GM12878 (cell line): Measurements from ENCODE around the gene THEM4. TPM values are rescaled to one million over a fixed set of nuclear protein-coding genes. Genes with fewer than 3 reads are reported as not detected.

Experiments used
- ATAC-seq: fragments of 200-7000 bp; cut with Tn5 transposase; 3 replicates; pipeline ENCODE4 v1.9.1; 2020; ENCODE audit warnings: mild to moderate bottlenecking, moderate library complexity
- BruUV-seq: library from RNA; stranded (reverse); fragments of 400-500 nt; replicated peaks from 2 replicates; lab custom pipeline; 2021; lab: Mats Ljungman, UMichigan
- CTCF ChIA-PET: fragments of 300-600 bp; sonication (Branson Sonifier 250); formaldehyde crosslinking; extraction: SDS; loops from one replicate; lab custom pipeline; 2021; ENCODE audit warnings: inconsistent platforms; lab: Yijun Ruan, JAX
- POLR2A ChIA-PET: fragments of 350-600 bp; formaldehyde crosslinking; extraction: SDS; loops from one replicate; lab custom pipeline; 2021; ENCODE audit warnings: inconsistent platforms; lab: Charles Lee
- RAD21 ChIA-PET: fragments of 300-600 bp; sonication (Branson Sonifier 250); formaldehyde crosslinking; loops from one replicate; lab custom pipeline; 2023; ENCODE audit warnings: antibody characterized with exemption; ENCODE audit not compliant: unreplicated experiment; lab: Charles Lee
- SMC1A ChIA-PET: fragments of 300-600 bp; sonication (Branson Sonifier 250); formaldehyde crosslinking; loops from one replicate; lab custom pipeline; 2023; ENCODE audit not compliant: unreplicated experiment, uncharacterized antibody; lab: Charles Lee
- DNase-seq: peaks from one replicate; pipeline ENCODE4 v3.0.0-alpha.2; 2011; ENCODE audit warnings: low read depth, low spot score
- FAIRE-seq: peaks from 3 replicates; lab custom pipeline; 2011; peaks lifted over from hg19 to GRCh38; lab: Jason Lieb, UNC
- H2AFZ ChIP-seq: 2 replicates; pipeline ENCODE4 v1.6.0; 2011; ENCODE audit warnings: low read depth, low read length, control low read depth; ENCODE audit not compliant: control insufficient read depth
- H3K27ac ChIP-seq: 2 replicates; pipeline ENCODE4 v1.5.1; 2011; ENCODE audit warnings: control low read depth; ENCODE audit not compliant: control insufficient read depth, insufficient read depth
- H3K27me3 ChIP-seq, 2 experiments: replicated peaks in 1 of 2; 2 replicates each; pipeline versions ENCODE4 v1.6.0 to v1.6.1; 2011; ENCODE audit warnings: low read length in 1 of 2; ENCODE audit not compliant: control insufficient read depth in 2 of 2, insufficient read depth in 2 of 2
- H3K36me3 ChIP-seq, 2 experiments: 2 replicates each; pipeline ENCODE4 v1.5.1; 2011; ENCODE audit warnings: low read length in 1 of 2; ENCODE audit not compliant: control insufficient read depth in 2 of 2, insufficient read depth in 2 of 2
- H3K4me1 ChIP-seq: 2 replicates; pipeline ENCODE4 v1.6.1; 2011; ENCODE audit warnings: mild to moderate bottlenecking, low read length, moderate library complexity, mixed read lengths; ENCODE audit not compliant: control insufficient read depth, insufficient read depth
- H3K4me2 ChIP-seq: 2 replicates; pipeline ENCODE4 v1.6.0; 2011; ENCODE audit warnings: control low read depth; ENCODE audit not compliant: control insufficient read depth, insufficient read depth
- H3K4me3 ChIP-seq: fragments of 200-600 bp; sonication (generic); 2 replicates; pipeline ENCODE4 v1.5.1; 2016
- H3K79me2 ChIP-seq: 2 replicates; pipeline ENCODE4 v1.6.0; 2011; ENCODE audit warnings: low read length; ENCODE audit not compliant: control insufficient read depth, insufficient read depth
- H3K9ac ChIP-seq: 2 replicates; pipeline ENCODE4 v1.8.0; 2011; ENCODE audit warnings: low read length, control low read depth, mixed read lengths; ENCODE audit not compliant: control insufficient read depth, insufficient read depth
- H3K9me3 ChIP-seq: replicated peaks from 3 replicates; pipeline ENCODE4 v1.5.1; 2011; ENCODE audit warnings: mild to moderate bottlenecking, low read length; ENCODE audit not compliant: control insufficient read depth, insufficient read depth
- H4K20me1 ChIP-seq: 2 replicates; pipeline ENCODE4 v1.6.0; 2011; ENCODE audit not compliant: control insufficient read depth, insufficient read depth
- CREB1 ChIP-seq: IDR thresholded peaks from 2 replicates; pipeline ENCODE4 v1.6.1; 2012; ENCODE audit warnings: low read depth, mild to moderate bottlenecking, inconsistent platforms
- GABPA ChIP-seq: IDR thresholded peaks from 2 replicates; pipeline ENCODE4 v1.6.1; 2014; ENCODE audit warnings: antibody characterized with exemption, low read depth, mild to moderate bottlenecking, inconsistent platforms
- IKZF2 ChIP-seq, 2 experiments: fragments of 450-650 bp; IDR thresholded peaks; 2 replicates each; pipeline ENCODE4 v1.6.1; 2017; ENCODE audit warnings: mild to moderate bottlenecking in 2 of 2, moderate library complexity in 2 of 2
- POLR2AphosphoS5 ChIP-seq: IDR thresholded peaks from 2 replicates; pipeline ENCODE4 v1.6.1; 2011; ENCODE audit warnings: mild to moderate bottlenecking, low read length, inconsistent platforms
- RBBP5 ChIP-seq: fragments of 200-600 bp; sonication (generic); conservative IDR thresholded peaks from 2 replicates; pipeline ENCODE4 v1.6.1; 2016
- WGBS: methylation state at CpG from one replicate; pipeline ENCODE4 v1.1.6; 2016; ENCODE audit warnings: low lambda C conversion rate; ENCODE audit not compliant: insufficient replicate concordance, insufficient coverage; ENCODE audit errors: missing lambda C conversion rate; 5-methylcytosine and 5-hydroxymethylcytosine counted together
- in situ Hi-C: fragments of 300-500 bp; cut with MboI; formaldehyde crosslinking; loops from 9 replicates; pipeline ENCODE4 v1.14.3; 2018; ENCODE audit warnings: mixed read lengths
- intact Hi-C: fragments of 100-400 bp; cut with micrococcal nuclease; formaldehyde crosslinking; loops from one replicate; pipeline ENCODE4 v1.14.2; 2022; ENCODE audit not compliant: unreplicated experiment
- polyA plus RNA-seq, 11 experiments: library from polyadenylated mRNA; depleted of rRNA in 4 of 11; unstranded in 6 of 11; stranded (reverse) in 5 of 11; fragments of >200 nt; fragmentation: Nextera tagmentation in 4 of 11; fragmentation: Illumina TruSeq in 1 of 11; extraction: Ambion mirVana in 4 of 11; extraction: Trizol in 1 of 11; gene quantifications; 1 replicate in 1 of 11; 2 replicates in 10 of 11; pipeline versions ENCODE4 v1.2.1 to v1.2.3, GENCODE V29; 2011 to 2016; ENCODE audit warnings: inconsistent platforms in 2 of 11, missing spikeins in 2 of 11, low read depth in 1 of 11
- total RNA-seq, 4 experiments: library from RNA; depleted of rRNA in 3 of 4; stranded (reverse); fragments of >200 nt in 3 of 4; fragmentation: Illumina TruSeq in 1 of 4; extraction: Trizol in 1 of 4; gene quantifications; 2 replicates each; pipeline versions ENCODE4 v1.2.1 to v1.2.3, GENCODE V29; 2013 to 2021
- TF ChIP-seq, protein P1 (sequence below): fragments of 150-350 bp; IDR thresholded peaks from 2 replicates; pipeline ENCODE4 v1.6.1; 2016; ENCODE audit warnings: low read depth, low read length

Gene THEM4
- total and polyA plus RNA-seq, 10 of the 15 experiments (the other 5 are each of a cell fraction or from before 2014, with no cell fraction given) = 3.4 to 30.8 (median 17.9) TPM

DNA sequence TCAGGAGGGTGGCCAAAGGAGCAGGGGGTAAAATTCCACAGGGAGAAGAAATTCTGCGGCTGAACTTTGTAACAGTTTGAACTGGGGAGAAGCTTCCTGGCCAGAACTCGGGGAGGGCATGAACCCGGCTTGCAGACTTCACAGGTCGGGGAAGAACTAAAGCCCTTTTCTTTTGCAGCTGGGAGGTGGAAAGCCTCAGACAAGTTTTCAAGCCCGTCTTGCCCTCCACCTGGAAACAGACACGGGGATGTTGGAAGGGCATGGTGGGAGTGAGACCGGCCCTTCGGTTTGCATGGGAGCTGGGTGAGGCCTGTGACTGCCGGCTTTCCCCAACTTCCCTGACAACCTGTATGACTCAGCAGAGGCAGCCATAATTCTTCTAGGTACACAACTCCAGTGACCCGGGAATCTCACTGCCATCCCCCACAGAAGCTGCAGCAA, 11.3 kb downstream of the THEM4 start (continued):
- TF ChIP-seq CREB1 (no peak), IKZF2 (IDR thresholded peaks at IDR 0.05) (no peak), RBBP5 (no peak), POLR2AphosphoS5 (no peak)

DNA sequence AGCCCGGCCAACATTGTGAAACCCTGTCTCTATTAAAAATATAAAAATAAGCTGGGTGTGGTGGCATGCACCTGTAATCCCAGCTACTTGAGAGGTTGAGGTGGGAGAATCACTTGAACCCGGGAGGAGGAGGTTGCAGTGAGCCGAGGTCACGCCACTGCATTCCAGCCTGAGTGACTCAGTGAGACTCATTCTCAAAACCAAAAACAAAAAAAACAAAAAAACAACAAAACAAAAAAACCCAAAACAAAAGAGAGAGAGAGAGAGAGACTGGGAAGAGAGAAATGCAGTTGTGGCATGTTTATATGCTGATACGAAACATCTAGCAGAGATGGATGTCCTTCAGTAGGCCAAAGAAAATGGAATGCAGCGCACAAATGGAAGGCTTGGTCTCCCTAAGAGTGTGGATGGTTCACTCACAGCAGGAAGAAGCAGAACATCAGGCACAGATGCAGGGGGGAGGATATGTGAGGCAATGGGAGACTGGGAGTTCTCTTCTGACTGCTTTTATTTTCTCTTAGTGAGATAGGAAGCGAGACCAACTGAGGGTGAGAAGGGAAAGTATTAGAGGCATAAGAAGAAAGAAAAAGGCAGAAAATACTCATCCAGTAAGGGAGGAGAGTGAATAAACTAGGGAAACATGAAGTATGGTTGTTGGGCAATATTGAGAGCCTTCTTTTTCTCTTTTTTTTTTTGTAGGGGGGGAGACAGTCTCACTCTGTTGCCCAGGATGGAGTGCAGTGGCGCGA, 16.0 kb downstream of the THEM4 start:
- POLR2A ChIA-PET = no interaction called here
- DNase-seq (no peak), FAIRE-seq (no peak), ATAC-seq (no peak)
- Histone ChIP-seq H3K4me1 (no peaks in the 10 kb centered on the region), H3K4me3 (no peak overlapping the region), H3K36me3 (0 out of 4 replicates have a peak, but pooled peaks cover 0 to 3% of the 10 kb centered on the region in 2 experiments), H3K27me3 (no peaks in the 10 kb centered on the region), H3K9me3 (no peaks in the 10 kb centered on the region), H3K79me2 (no peaks in the 10 kb centered on the region), H3K4me2 (no peak overlapping the region), H2AFZ (no peak overlapping the region), H3K27ac (no peak overlapping the region), H4K20me1 (no peaks in the 10 kb centered on the region), H3K9ac (no peak overlapping the region)
- SMC1A ChIA-PET = interaction anchor here (0.6 kb wide), 1 partner anchor 371 kb away, joined by 3 read pairs; no protein-coding TSS in a partner anchor
- RAD21 ChIA-PET = no interaction called here
- 97% methylated on average over 5 of the region's 9 CpGs for WGBS
- no TSS peak for BruUV-seq
- intact Hi-C loops = loop anchor here (5.0 kb wide), 1 partner anchor 39 kb away; no protein-coding TSS in a partner anchor
- CTCF ChIA-PET = interaction anchor here (0.7 to 1.5 kb wide), 3 partner anchors 12 to 108 kb away, joined by 3 to 4 read pairs (median 4); no protein-coding TSS in a partner anchor
- TF ChIP-seq GABPA (no peak), CREB1 (no peak)
- TF ChIP-seq, protein P1, sequence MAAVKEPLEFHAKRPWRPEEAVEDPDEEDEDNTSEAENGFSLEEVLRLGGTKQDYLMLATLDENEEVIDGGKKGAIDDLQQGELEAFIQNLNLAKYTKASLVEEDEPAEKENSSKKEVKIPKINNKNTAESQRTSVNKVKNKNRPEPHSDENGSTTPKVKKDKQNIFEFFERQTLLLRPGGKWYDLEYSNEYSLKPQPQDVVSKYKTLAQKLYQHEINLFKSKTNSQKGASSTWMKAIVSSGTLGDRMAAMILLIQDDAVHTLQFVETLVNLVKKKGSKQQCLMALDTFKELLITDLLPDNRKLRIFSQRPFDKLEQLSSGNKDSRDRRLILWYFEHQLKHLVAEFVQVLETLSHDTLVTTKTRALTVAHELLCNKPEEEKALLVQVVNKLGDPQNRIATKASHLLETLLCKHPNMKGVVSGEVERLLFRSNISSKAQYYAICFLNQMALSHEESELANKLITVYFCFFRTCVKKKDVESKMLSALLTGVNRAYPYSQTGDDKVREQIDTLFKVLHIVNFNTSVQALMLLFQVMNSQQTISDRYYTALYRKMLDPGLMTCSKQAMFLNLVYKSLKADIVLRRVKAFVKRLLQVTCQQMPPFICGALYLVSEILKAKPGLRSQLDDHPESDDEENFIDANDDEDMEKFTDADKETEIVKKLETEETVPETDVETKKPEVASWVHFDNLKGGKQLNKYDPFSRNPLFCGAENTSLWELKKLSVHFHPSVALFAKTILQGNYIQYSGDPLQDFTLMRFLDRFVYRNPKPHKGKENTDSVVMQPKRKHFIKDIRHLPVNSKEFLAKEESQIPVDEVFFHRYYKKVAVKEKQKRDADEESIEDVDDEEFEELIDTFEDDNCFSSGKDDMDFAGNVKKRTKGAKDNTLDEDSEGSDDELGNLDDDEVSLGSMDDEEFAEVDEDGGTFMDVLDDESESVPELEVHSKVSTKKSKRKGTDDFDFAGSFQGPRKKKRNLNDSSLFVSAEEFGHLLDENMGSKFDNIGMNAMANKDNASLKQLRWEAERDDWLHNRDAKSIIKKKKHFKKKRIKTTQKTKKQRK = no peak
- TF ChIP-seq, all 136 proteins: peak for 0
- in situ Hi-C loops = no loop called here
